Colonic mucosa (tissue), 4 donors: ENCODE data around the gene LYG2. TPM values are rescaled to one million over a fixed set of nuclear protein-coding genes. Genes with fewer than 3 reads are reported as not detected.
"Not testable (repeated sequence)": the region's sequence is repeated elsewhere in the genome, so short reads cannot be mapped to it uniquely, and the experiment has no call there.

ENCODE experiments used
- DNase-seq: peaks from one replicate; pipeline ENCODE4 v3.0.0-alpha.2; 2020
- H3K27ac ChIP-seq: fragments of 200-600 bp; one replicate; pipeline ENCODE4 v1.8.0; 2021
- H3K27me3 ChIP-seq: fragments of 200-600 bp; one replicate; pipeline ENCODE4 v1.8.0; 2021
- H3K36me3 ChIP-seq: fragments of 200-600 bp; one replicate; pipeline ENCODE4 v1.8.0; 2021
- H3K4me1 ChIP-seq: fragments of 200-600 bp; one replicate; pipeline ENCODE4 v1.8.0; 2021; ENCODE audit warnings: mild to moderate bottlenecking
- H3K4me3 ChIP-seq: fragments of 200-600 bp; one replicate; pipeline ENCODE4 v1.8.0; 2021
- H3K9ac ChIP-seq, 2 donors: one replicate each; pipeline ENCODE4 v1.7.0; 2013; ENCODE audit warnings: control low read depth in 2 of 2, low read depth in 2 of 2, low read length in 2 of 2
- H3K9me3 ChIP-seq: fragments of 200-600 bp; one replicate; pipeline ENCODE4 v1.8.0; 2021
- intact Hi-C: fragments of 100-400 bp; cut with DNase I; formaldehyde crosslinking; loops from one replicate; pipeline ENCODE4 v1.14.1; 2022
- total RNA-seq, 2 donors: library from RNA; stranded (reverse); fragmentation: NEBNext Ultra II Directional in 1 of 2; extraction: Animal tissue kit (Norgen Biotek cat#: 25700) in 1 of 2; gene quantifications; one replicate each; pipeline ENCODE4 v1.2.1, GENCODE V29; 2021
- TF ChIP-seq, protein P1 (sequence below): fragments of 200-600 bp; IDR thresholded peaks from one replicate; pipeline ENCODE4 v1.8.0; 2022; ENCODE audit warnings: antibody characterized with exemption, mild to moderate bottlenecking
- donor health status: healthy.
- donor health status: DM: no; HTN: no; CAD: no.
- donor health status: DM: no; HTN: no; CAD: no.

LYG2 gene
- total RNA-seq, result not detected

GRCh38 chr2:99255491-99256318, at the start of gene LYG2:
Gene LYG2 (minus strand): TSS chr2:99255666. CDS start chr2:99254260, 1,406 bp downstream.
- no peaks in the 10 kb centered on the region for H3K9me3 ChIP-seq

GRCh38 chr2:99301097-99301496, 45.6 kb upstream of the LYG2 start, which contains the start of gene LYG1:
Gene LYG1 (minus strand): TSS chr2:99301197. CDS start chr2:99295670, 5,527 bp downstream.
- H3K9ac ChIP-seq, intact Hi-C loops, H3K36me3 ChIP-seq, H3K27me3 ChIP-seq, H3K27ac ChIP-seq, H3K4me3 ChIP-seq, H3K4me1 ChIP-seq, DNase-seq, H3K9me3 ChIP-seq: not testable (repeated sequence)

More at GRCh38 chr2:99255491-99256318, at the start of gene LYG2:
- Histone ChIP-seq H3K4me1 (no peaks in the 10 kb centered on the region), H3K27ac (no peak within 1 kb of the TSS), H3K9ac (no peak within 1 kb of the TSS), H3K4me3 (no peak within 1 kb of the TSS), H3K36me3 (no peaks in the 10 kb centered on the region), H3K27me3 (no peaks in the 10 kb centered on the region)
- DNase-seq, result no peak
- intact Hi-C loops, result no loop called here
- TF ChIP-seq, protein P1, sequence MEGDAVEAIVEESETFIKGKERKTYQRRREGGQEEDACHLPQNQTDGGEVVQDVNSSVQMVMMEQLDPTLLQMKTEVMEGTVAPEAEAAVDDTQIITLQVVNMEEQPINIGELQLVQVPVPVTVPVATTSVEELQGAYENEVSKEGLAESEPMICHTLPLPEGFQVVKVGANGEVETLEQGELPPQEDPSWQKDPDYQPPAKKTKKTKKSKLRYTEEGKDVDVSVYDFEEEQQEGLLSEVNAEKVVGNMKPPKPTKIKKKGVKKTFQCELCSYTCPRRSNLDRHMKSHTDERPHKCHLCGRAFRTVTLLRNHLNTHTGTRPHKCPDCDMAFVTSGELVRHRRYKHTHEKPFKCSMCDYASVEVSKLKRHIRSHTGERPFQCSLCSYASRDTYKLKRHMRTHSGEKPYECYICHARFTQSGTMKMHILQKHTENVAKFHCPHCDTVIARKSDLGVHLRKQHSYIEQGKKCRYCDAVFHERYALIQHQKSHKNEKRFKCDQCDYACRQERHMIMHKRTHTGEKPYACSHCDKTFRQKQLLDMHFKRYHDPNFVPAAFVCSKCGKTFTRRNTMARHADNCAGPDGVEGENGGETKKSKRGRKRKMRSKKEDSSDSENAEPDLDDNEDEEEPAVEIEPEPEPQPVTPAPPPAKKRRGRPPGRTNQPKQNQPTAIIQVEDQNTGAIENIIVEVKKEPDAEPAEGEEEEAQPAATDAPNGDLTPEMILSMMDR, result no peak

GRCh38 chr2:99299580-99299979, 44.1 kb upstream of the LYG2 start:
- no peak overlapping the region for H3K27ac ChIP-seq
- intact Hi-C loops, result no loop called here
- TF ChIP-seq, protein P1, result no peak
- H3K9ac ChIP-seq, result no peak overlapping the region
- H3K36me3 ChIP-seq, result no peaks in the 10 kb centered on the region
- H3K9me3 ChIP-seq, result no peaks in the 10 kb centered on the region
- DNase-seq, result no peak
- H3K4me3 ChIP-seq, result no peak overlapping the region
- H3K4me1 ChIP-seq, result no peaks in the 10 kb centered on the region
- H3K27me3 ChIP-seq, result no peaks in the 10 kb centered on the region

DNA sequence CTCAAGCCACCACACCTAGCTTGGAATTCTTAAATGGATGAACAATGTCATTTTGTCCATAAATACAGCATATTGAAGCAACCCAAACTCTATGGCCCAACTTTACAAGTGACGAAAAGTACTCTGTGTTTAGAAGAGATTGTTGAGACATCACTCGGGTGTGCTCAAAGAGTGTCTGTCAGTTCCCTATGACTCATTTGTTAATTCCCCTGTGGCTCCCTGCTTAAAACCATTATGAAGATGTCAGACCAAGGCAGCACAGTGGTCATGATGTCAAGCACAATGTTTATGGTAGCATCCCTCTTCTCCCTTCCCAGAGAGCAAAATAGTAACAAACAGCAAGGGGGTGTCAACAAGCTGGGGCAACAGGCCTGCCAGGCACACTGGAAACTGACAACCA, 42.5 kb upstream of the LYG2 start:
- TF ChIP-seq, protein P1, result no peak
- H3K9ac ChIP-seq, result no peak overlapping the region
- no peaks in the 10 kb centered on the region for H3K9me3 ChIP-seq
- H3K27ac ChIP-seq, result no peak overlapping the region
- no peaks in the 10 kb centered on the region for H3K4me1 ChIP-seq
- H3K4me3 ChIP-seq, result no peak overlapping the region
- no peaks in the 10 kb centered on the region for H3K36me3 ChIP-seq
- intact Hi-C loops, result no loop called here
- H3K27me3 ChIP-seq, result no peaks in the 10 kb centered on the region
- no peak for DNase-seq

DNA sequence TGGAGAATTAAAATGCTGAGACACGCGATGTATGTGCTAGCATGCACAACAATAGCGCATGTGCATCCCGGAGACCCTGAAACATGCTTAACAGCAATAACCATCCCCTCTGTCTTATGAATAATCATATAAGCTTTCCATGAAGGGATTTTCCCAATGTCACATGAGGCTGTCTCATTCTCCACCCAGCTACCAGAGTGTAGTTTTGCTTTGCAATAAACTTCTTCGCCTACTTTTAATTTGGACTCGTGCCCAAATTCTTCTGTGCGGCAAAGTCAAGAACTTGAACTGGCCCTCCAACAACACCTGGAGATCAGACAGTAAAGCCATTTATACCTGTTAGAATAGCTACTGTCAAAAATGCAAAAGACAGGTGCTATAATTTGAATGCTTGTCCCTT, 30.1 kb upstream of the LYG2 start:
- peak; percentile 18 for DNase-seq
- H3K9ac ChIP-seq, result no peak overlapping the region
- no peak overlapping the region for H3K27ac ChIP-seq
- no peaks in the 10 kb centered on the region for H3K27me3 ChIP-seq
- H3K36me3 ChIP-seq, result no peaks in the 10 kb centered on the region
- TF ChIP-seq, protein P1, result no peak
- intact Hi-C loops, result no loop called here
- no peak overlapping the region for H3K4me3 ChIP-seq
- H3K4me1 ChIP-seq, result no peaks in the 10 kb centered on the region
- no peaks in the 10 kb centered on the region for H3K9me3 ChIP-seq

DNA sequence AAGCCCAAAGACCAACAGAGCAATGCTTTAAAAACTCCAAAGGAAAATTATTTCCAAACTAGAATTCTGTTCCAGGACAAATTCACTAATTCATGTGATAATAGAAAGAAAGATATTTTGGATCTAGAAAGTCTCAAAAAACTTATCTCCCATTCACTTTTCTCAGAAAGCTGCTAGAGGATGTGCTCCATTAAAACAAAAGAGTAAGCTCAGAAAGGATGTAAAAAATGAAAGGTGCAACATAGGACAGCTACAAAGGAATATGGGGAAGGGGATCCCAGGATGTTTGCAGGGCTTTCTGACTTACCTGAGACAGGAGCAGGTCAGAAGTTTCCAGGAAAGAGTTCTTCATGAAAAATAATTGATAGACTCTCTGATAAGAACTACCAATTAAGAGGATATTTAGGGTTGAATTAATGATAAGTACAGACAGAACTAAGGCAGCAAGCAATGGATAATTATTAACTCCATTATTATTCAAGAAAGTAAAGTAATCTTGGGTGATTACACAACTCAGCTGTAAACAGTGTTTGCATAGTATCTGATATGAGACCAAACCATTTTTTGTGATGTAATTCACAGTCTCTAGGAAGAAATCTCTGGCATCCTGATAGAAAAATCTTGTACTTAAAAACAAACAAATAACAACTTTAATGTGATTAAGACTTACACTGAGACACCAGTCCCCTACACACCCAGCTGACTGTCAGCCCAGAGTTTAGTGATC, 24.7 kb upstream of the LYG2 start:
- no peak for DNase-seq
- Histone ChIP-seq H3K4me3 (no peak overlapping the region), H3K4me1 (no peaks in the 10 kb centered on the region), H3K9me3 (no peaks in the 10 kb centered on the region), H3K27me3 (no peaks in the 10 kb centered on the region), H3K9ac (no peak overlapping the region), H3K36me3 (no peaks in the 10 kb centered on the region), H3K27ac (no peak overlapping the region)
- TF ChIP-seq, protein P1, result no peak
- intact Hi-C loops, result no loop called here
